ENCODE data around the gene INPP5A.

Gene INPP5A

DNA sequence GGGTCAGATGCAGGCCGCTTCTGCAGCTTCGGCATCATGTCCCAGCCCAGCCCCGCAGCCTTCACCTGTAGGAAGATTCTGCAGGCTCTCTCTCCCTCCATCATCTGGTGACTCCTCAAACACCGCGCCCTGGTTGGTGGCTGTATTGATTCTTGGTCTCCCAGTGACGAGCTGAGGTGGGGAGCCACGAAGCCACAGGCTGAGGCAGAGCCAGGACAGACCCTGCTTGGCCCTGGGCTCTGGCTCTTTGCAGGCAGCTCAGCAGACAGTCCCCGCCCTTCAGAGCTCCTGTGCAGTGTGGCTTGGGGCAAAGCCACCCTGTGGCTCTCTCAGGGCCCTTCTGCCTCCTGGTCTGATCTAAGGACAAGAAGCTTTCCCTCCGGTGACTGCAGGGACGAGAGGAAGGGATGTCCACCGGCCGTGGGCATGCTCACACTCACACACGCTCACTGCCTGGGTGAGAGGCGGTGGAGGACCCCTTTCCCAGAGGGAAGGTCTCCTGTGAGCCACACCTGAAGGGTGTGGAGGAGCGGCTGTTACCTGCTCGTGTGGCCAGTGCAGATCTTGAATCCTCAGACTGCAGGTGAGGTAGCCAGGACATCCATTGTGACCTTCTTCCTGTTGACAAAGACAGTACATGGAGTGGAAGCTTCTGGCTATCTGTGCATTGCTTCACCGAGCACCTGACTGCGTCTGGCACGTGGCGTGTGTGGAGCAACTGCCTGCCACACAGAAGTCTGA is 79.6 kb downstream of the INPP5A start:
- TF ChIP-seq, protein P1, sequence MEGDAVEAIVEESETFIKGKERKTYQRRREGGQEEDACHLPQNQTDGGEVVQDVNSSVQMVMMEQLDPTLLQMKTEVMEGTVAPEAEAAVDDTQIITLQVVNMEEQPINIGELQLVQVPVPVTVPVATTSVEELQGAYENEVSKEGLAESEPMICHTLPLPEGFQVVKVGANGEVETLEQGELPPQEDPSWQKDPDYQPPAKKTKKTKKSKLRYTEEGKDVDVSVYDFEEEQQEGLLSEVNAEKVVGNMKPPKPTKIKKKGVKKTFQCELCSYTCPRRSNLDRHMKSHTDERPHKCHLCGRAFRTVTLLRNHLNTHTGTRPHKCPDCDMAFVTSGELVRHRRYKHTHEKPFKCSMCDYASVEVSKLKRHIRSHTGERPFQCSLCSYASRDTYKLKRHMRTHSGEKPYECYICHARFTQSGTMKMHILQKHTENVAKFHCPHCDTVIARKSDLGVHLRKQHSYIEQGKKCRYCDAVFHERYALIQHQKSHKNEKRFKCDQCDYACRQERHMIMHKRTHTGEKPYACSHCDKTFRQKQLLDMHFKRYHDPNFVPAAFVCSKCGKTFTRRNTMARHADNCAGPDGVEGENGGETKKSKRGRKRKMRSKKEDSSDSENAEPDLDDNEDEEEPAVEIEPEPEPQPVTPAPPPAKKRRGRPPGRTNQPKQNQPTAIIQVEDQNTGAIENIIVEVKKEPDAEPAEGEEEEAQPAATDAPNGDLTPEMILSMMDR (IDR thresholded peaks at IDR 0.05; ENCODE audit: unreplicated experiment in 3 of 3) = no peak
- peaks cover 32% of the 10 kb centered on the region for H3K36me3 Mint-ChIP-seq (ENCODE audit: low read depth)
- H3K4me3 Mint-ChIP-seq = no peak overlapping the region
- peaks cover 4% of the 10 kb centered on the region for H3K27me3 Mint-ChIP-seq (ENCODE audit: low read depth)
- peaks cover 28% of the 10 kb centered on the region for H3K9me3 Mint-ChIP-seq
- no peak overlapping the region for H3K27ac Mint-ChIP-seq
- H3K4me1 Mint-ChIP-seq = peaks cover 17% of the 10 kb centered on the region

DNA sequence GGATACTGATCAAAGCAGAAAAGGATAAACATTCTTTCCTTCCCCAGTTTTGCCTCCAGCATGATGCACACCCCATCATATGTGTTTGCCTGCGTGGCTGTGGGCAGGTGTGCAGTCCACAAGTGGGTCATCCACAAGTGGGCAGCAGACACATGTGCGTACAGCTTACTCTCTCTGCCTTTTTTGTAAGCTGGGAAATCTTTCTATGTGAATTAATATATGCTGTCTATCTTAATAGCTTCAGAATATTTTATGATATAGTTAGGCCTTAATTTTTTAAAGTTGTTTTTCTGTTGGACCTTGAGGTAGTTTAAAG is 80.1 kb downstream of the INPP5A start:
- H3K27ac Mint-ChIP-seq = no peak overlapping the region
- peaks cover 32% of the 10 kb centered on the region for H3K36me3 Mint-ChIP-seq (ENCODE audit: low read depth)
- TF ChIP-seq, protein P1 (IDR thresholded peaks at IDR 0.05; ENCODE audit: unreplicated experiment in 3 of 3) = no peak
- peaks cover 28% of the 10 kb centered on the region for H3K9me3 Mint-ChIP-seq
- peaks cover 11% of the 10 kb centered on the region for H3K4me1 Mint-ChIP-seq
- H3K27me3 Mint-ChIP-seq (ENCODE audit: low read depth) = peaks cover 4% of the 10 kb centered on the region
- no peak overlapping the region for H3K4me3 Mint-ChIP-seq

DNA sequence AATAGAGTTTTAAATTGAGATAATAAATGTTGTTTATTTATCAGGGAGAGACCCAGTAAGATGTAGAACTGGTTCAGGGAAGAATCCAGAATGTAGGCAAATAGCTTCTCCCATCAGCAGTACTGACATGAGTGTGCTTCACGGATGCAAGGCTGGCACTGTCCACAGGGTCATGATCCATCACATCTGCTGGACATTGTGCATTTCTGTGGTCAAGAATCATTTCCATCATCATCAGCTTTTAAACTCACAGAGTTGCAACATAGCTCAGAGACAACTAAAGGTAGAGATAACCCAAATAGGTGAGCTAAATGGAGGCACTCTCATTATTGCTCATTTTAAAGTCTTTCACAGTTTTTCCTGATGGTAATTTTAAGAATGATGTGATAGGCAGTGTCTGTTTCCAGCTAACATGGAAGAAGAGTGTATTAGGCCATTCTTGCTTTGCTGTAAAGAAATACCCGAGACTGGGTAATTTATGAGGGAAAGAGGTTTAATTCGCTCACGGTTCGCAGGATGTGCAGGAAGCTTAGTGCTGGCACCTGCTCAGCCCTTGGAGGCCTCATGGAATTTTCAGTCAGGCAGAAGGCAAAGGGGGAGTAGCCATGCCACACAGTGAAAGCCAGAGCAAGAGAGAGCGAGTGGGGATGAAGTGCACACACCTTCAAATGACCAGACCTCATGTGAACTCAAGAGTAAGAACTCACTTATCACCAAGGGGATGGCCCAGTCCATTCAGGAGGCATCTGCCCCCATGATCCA is 80.8 kb downstream of the INPP5A start:
- peaks cover 5% of the 10 kb centered on the region for H3K4me1 Mint-ChIP-seq
- peaks cover 28% of the 10 kb centered on the region for H3K9me3 Mint-ChIP-seq
- H3K4me3 Mint-ChIP-seq = no peak overlapping the region
- H3K27me3 Mint-ChIP-seq (ENCODE audit: low read depth) = peaks cover 4% of the 10 kb centered on the region
- TF ChIP-seq, protein P1 (IDR thresholded peaks at IDR 0.05; ENCODE audit: unreplicated experiment in 3 of 3) = no peak
- H3K36me3 Mint-ChIP-seq (ENCODE audit: low read depth) = peaks cover 32% of the 10 kb centered on the region
- no peak overlapping the region for H3K27ac Mint-ChIP-seq

DNA sequence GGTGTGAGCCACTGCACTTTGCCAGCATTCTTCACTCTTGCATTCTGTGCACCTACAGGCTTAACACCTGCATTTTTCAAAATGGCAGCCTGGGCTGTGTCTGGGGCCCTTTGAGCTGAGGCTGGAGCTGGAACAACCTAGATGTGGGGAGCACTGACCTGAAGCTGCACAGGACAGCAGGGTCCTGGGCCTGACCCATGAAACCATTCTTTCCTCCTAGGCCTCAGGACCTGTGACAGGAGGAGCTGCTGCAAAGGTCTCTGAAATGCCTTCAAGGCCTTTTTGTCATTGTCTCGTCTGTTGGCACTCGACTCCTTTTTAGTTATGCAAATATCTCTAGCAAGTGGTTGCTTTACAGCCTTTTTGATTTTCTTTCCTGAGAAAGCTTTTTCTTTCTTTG is 82.3 kb downstream of the INPP5A start:
- no peaks in the 10 kb centered on the region for H3K4me1 Mint-ChIP-seq
- peaks cover 4% of the 10 kb centered on the region for H3K27me3 Mint-ChIP-seq (ENCODE audit: low read depth)
- no peak overlapping the region for H3K27ac Mint-ChIP-seq
- TF ChIP-seq, protein P1 (IDR thresholded peaks at IDR 0.05; ENCODE audit: unreplicated experiment in 3 of 3) = no peak
- peaks cover 32% of the 10 kb centered on the region for H3K36me3 Mint-ChIP-seq (ENCODE audit: low read depth)
- H3K9me3 Mint-ChIP-seq = peaks cover 28% of the 10 kb centered on the region
- H3K4me3 Mint-ChIP-seq = no peak overlapping the region

DNA sequence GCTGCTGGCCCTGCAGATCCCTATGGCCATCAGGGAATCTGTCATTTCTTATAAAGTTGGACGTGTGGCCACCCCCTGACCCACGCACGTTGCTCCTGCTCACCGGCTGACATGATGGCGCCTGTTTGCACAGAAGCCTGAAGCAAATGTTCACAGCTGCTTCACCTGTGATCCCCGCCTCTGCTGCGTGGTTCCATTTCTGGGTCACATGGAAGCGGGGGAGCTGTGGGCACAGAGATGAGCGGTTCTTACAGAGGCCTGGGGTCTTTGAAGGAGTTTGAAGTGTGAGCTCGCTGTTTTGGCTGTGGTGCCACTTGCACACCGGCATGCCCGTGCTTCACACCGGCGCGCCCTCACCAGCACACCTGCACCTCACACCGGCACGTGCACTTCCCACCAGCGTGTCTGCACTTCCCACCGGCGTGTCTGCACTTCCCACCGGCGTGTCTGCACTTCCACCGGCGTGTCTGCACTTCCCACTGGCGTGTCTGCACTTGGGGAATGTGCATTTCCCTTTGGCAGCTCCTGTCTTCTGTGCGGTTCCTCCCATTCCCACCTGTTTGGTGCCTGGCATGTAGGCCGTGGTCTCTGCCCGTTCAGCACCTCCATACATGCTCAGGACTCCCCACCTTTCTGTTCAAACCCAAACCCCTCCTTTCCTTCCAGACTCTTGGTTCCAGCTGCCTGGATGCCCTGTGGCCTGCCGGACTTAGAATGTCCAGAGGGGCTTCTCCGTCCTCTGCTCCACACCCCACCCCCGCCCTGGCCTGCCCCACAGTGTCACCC is 86.7 kb downstream of the INPP5A start:
- H3K27me3 Mint-ChIP-seq (ENCODE audit: low read depth) = peaks cover 4% of the 10 kb centered on the region
- H3K27ac Mint-ChIP-seq = no peak overlapping the region
- peaks cover 35% of the 10 kb centered on the region for H3K4me1 Mint-ChIP-seq
- TF ChIP-seq, protein P1 (IDR thresholded peaks at IDR 0.05; ENCODE audit: unreplicated experiment in 3 of 3) = no peak
- no peak overlapping the region for H3K4me3 Mint-ChIP-seq
- H3K36me3 Mint-ChIP-seq (ENCODE audit: low read depth) = peaks cover 20% of the 10 kb centered on the region
- H3K9me3 Mint-ChIP-seq = peaks cover 21% of the 10 kb centered on the region

All from nephron (organoid).